ENCODE measurements around the gene MBOAT1.

- TF ChIP-seq CTCF (IDR thresholded peaks at IDR 0.05): no peak
- TF ChIP-seq POLR2A (IDR thresholded peaks at IDR 0.05): no peak
These were observed 52.3 kb downstream of the MBOAT1 start for GRCh38 chr6:20159781-20160540.
